Keratinocyte (primary cell): ENCODE results near the gene TFDP3. TPM values are rescaled to one million over a fixed set of nuclear protein-coding genes. Genes with fewer than 3 reads are reported as not detected.

Experiments
- DNase-seq: peaks from one replicate; pipeline ENCODE4 v3.0.0-alpha.2; 2011; ENCODE audit warnings: low read depth, missing footprints, low spot score
- FAIRE-seq: peaks from 2 replicates; lab custom pipeline; 2011; peaks lifted over from hg19 to GRCh38; lab: Jason Lieb, UNC
- H2AFZ ChIP-seq: 2 replicates; pipeline ENCODE4 v1.6.0; 2012; ENCODE audit warnings: low read length, control low read depth, inconsistent platforms; ENCODE audit not compliant: control insufficient read depth
- H3K27ac ChIP-seq: 2 replicates; pipeline ENCODE4 v1.5.1; 2011; ENCODE audit warnings: low read length; ENCODE audit not compliant: control insufficient read depth, insufficient read depth
- H3K27me3 ChIP-seq: 3 replicates; pipeline ENCODE4 v1.6.0; 2011; ENCODE audit warnings: low read length; ENCODE audit not compliant: control insufficient read depth, insufficient read depth; ENCODE audit errors: extremely low read depth
- H3K36me3 ChIP-seq, 2 experiments: 2 replicates in 1 of 2; 3 replicates in 1 of 2; pipeline ENCODE4 v1.5.1; 2011; ENCODE audit warnings: low read length in 2 of 2, mild to moderate bottlenecking in 1 of 2; ENCODE audit not compliant: control insufficient read depth in 2 of 2, insufficient read depth in 2 of 2; ENCODE audit errors: extremely low read depth in 1 of 2
- H3K4me1 ChIP-seq: 3 replicates; pipeline ENCODE4 v1.5.1; 2011; ENCODE audit warnings: low read length; ENCODE audit not compliant: control insufficient read depth, insufficient read depth; ENCODE audit errors: extremely low read depth
- H3K4me2 ChIP-seq: 3 replicates; pipeline ENCODE4 v1.6.0; 2011; ENCODE audit warnings: low read depth, low read length; ENCODE audit not compliant: control insufficient read depth, insufficient read depth; ENCODE audit errors: extremely low read depth
- H3K4me3 ChIP-seq, 3 experiments: fragments of 200-600 bp in 1 of 3; sonication (generic) in 1 of 3; 2 replicates in 2 of 3; 3 replicates in 1 of 3; pipeline ENCODE4 v1.5.1; 2011 to 2016; ENCODE audit warnings: low read length in 3 of 3, mild to moderate bottlenecking in 3 of 3, control low read depth in 2 of 3, inconsistent platforms in 1 of 3, low read depth in 1 of 3, mixed read lengths in 1 of 3, mixed run types in 1 of 3, moderate library complexity in 1 of 3; ENCODE audit not compliant: control insufficient read depth in 2 of 3, insufficient read depth in 2 of 3; ENCODE audit errors: extremely low read depth in 1 of 3
- H3K79me2 ChIP-seq: 2 replicates; pipeline ENCODE4 v1.6.0; 2012; ENCODE audit warnings: low read length; ENCODE audit not compliant: control insufficient read depth, insufficient read depth
- H3K9ac ChIP-seq: 3 replicates; pipeline ENCODE4 v1.6.0; 2011; ENCODE audit warnings: low read length; ENCODE audit not compliant: control insufficient read depth, insufficient read depth; ENCODE audit errors: extremely low read depth
- H3K9me1 ChIP-seq: 3 replicates; pipeline ENCODE4 v1.6.0; 2011; ENCODE audit warnings: low read length; ENCODE audit not compliant: control insufficient read depth, insufficient read depth; ENCODE audit errors: extremely low read depth
- H3K9me3 ChIP-seq: 2 replicates; pipeline ENCODE4 v1.5.1; 2012; ENCODE audit warnings: low read depth, low read length; ENCODE audit not compliant: control insufficient read depth
- H4K20me1 ChIP-seq: 3 replicates; pipeline ENCODE4 v1.6.0; 2011; ENCODE audit warnings: low read length; ENCODE audit not compliant: control insufficient read depth, insufficient read depth; ENCODE audit errors: extremely low read depth
- EZH2 ChIP-seq: IDR thresholded peaks from one replicate; pipeline ENCODE4 v1.6.1; 2012; ENCODE audit warnings: inconsistent platforms, mild to moderate bottlenecking, low read length, moderate library complexity
- dilution Hi-C: fragments of 300-500 bp; cut with MboI; formaldehyde crosslinking; loops from one replicate; pipeline ENCODE4 v1.7.0; 2020; ENCODE audit warnings: low sequenced_read_pairs; ENCODE audit not compliant: extremely low pct_ligation_motif_present
- polyA plus RNA-seq, 5 experiments: library from polyadenylated mRNA; depleted of rRNA in 3 of 5; stranded (reverse) in 3 of 5; stranded (forward) in 1 of 5; unstranded in 1 of 5; fragments of >200 nt; gene quantifications; 1 replicate in 1 of 5; 2 replicates in 3 of 5; 3 replicates in 1 of 5; pipeline versions ENCODE4 v1.2.1 to v1.2.3, GENCODE V29; 2011 to 2012; ENCODE audit warnings: missing spikeins in 2 of 5, low read depth in 1 of 5, low replicate concordance in 1 of 5
- TF ChIP-seq, protein P1 (sequence below), 3 experiments: IDR thresholded peaks in 1 of 3; conservative IDR thresholded peaks in 1 of 3; optimal IDR thresholded peaks in 1 of 3; 2 replicates in 2 of 3; 3 replicates in 1 of 3; pipeline versions ENCODE3 to v1.5.1; 2011; ENCODE audit warnings: low read length in 3 of 3, mild to moderate bottlenecking in 3 of 3, moderate library complexity in 2 of 3, control low read depth in 1 of 3, inconsistent platforms in 1 of 3; ENCODE audit not compliant: insufficient read depth in 2 of 3; ENCODE audit errors: extremely low read depth in 1 of 3

The TFDP3 gene
- polyA plus RNA-seq, 1 donor (not counting 4 experiments of a cell fraction or from before 2014, with no cell fraction given): not detected

DNA sequence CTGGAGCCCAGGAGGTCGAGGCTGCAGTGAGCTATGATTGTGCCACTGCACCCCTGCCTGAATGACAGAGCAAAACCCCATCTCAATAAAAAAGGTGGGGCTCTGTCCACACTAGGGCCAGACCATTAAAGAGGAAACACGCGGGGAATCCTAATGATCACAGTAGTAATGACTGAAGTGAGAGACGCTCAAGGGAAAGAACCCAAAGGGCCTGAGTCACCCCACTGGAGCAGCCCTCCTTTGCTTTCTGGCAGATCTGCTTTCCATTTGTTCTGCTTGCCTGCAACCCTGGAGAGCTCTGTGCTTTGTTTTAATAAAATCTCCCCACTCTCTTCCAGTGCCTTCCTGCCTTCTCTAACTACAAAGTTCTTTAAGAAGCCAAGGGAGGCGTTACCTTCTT lies 5.0 kb downstream of the TFDP3 start:
- Histone ChIP-seq H3K9ac (no peak overlapping the region), H3K9me3 (no peaks in the 10 kb centered on the region), H3K27ac (no peak overlapping the region), H3K36me3 (no peaks in the 10 kb centered on the region), H3K4me1 (no peaks in the 10 kb centered on the region), H3K4me3 (no peak overlapping the region), H3K27me3 (no peaks in the 10 kb centered on the region), H2AFZ (no peak overlapping the region), H3K79me2 (no peaks in the 10 kb centered on the region), H3K9me1 (no peaks in the 10 kb centered on the region), H4K20me1 (no peaks in the 10 kb centered on the region), H3K4me2 (no peak overlapping the region)
- FAIRE-seq: no peak
- no peak for DNase-seq
- dilution Hi-C loops: no loop called here
- TF ChIP-seq EZH2: no peak
- TF ChIP-seq, protein P1, sequence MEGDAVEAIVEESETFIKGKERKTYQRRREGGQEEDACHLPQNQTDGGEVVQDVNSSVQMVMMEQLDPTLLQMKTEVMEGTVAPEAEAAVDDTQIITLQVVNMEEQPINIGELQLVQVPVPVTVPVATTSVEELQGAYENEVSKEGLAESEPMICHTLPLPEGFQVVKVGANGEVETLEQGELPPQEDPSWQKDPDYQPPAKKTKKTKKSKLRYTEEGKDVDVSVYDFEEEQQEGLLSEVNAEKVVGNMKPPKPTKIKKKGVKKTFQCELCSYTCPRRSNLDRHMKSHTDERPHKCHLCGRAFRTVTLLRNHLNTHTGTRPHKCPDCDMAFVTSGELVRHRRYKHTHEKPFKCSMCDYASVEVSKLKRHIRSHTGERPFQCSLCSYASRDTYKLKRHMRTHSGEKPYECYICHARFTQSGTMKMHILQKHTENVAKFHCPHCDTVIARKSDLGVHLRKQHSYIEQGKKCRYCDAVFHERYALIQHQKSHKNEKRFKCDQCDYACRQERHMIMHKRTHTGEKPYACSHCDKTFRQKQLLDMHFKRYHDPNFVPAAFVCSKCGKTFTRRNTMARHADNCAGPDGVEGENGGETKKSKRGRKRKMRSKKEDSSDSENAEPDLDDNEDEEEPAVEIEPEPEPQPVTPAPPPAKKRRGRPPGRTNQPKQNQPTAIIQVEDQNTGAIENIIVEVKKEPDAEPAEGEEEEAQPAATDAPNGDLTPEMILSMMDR (optimal IDR thresholded peaks at IDR 0.05 in 1 of 3, IDR thresholded peaks at IDR 0.05 in 1 of 3, conservative IDR thresholded peaks at IDR 0.05 in 1 of 3; ENCODE audit: extremely low read depth in 1 of 3, insufficient read depth in 2 of 3, low read length in 3 of 3): no peak

DNA sequence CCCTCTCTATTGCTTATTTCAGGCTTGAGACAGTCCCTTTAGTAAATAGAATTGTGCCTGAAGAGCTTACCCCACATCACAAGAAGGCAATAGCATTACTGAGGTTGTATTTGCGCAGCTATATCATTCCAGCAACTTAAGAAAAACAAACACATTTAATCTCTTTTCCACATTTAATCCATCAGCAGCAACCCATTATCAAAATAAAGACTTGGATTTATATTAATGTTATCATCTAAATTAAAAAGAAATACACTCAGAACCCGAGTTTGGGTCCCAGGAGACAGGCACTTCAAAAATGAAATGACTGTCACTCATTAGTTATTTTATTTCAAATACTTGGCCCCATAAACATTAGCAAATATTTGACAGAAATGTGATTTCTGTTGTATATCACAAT lies 10.4 kb downstream of the TFDP3 start:
- Histone ChIP-seq H3K36me3 (no peaks in the 10 kb centered on the region), H3K27me3 (no peaks in the 10 kb centered on the region), H3K79me2 (no peaks in the 10 kb centered on the region), H3K9ac (no peak overlapping the region), H3K4me3 (no peak overlapping the region), H2AFZ (no peak overlapping the region), H4K20me1 (no peaks in the 10 kb centered on the region), H3K4me1 (no peaks in the 10 kb centered on the region), H3K4me2 (no peak overlapping the region), H3K9me1 (no peaks in the 10 kb centered on the region), H3K27ac (no peak overlapping the region), H3K9me3 (no peaks in the 10 kb centered on the region)
- dilution Hi-C loops: no loop called here
- TF ChIP-seq, protein P1 (optimal IDR thresholded peaks at IDR 0.05 in 1 of 3, IDR thresholded peaks at IDR 0.05 in 1 of 3, conservative IDR thresholded peaks at IDR 0.05 in 1 of 3; ENCODE audit: extremely low read depth in 1 of 3, insufficient read depth in 2 of 3, low read length in 3 of 3): no peak
- no peak for TF ChIP-seq EZH2
- DNase-seq (no peak), FAIRE-seq (no peak)
